DND-41 (cell line): ENCODE measurements around the gene CD4.

Experiments used
- EZH2 ChIP-seq: IDR thresholded peaks from 3 replicates; pipeline ENCODE4 v1.6.1; 2012; ENCODE audit warnings: borderline replicate concordance, low read depth, mild to moderate bottlenecking, moderate library complexity, low read length, inconsistent platforms; ENCODE audit not compliant: severe bottlenecking
- TF ChIP-seq, protein P1 (sequence below): IDR thresholded peaks from 2 replicates; pipeline ENCODE4 v1.5.1; 2012; ENCODE audit warnings: borderline replicate concordance, low read length, moderate library complexity, mild to moderate bottlenecking; ENCODE audit not compliant: poor library complexity, severe bottlenecking; ENCODE audit errors: extremely low read depth

DNA sequence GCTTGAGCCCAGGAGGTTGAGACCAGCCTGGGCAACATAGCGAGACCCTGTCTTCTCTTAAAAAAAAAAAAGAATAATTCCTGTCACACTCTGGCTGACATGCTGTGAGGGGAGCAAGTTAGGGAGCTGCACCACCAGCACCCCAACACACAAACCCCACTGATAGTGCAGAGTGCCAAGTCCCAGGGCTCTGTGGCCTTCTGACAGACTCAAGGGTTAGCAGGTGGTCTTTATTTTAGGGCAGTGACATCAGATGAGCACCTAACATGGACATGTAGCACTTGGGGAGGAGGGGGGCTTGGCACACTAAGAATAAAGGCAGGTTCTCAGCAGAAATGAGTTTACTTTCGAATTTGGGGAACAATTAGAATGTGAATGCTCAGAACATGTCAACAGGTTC, 69.5 kb downstream of the CD4 start:
- TF ChIP-seq, protein P1, sequence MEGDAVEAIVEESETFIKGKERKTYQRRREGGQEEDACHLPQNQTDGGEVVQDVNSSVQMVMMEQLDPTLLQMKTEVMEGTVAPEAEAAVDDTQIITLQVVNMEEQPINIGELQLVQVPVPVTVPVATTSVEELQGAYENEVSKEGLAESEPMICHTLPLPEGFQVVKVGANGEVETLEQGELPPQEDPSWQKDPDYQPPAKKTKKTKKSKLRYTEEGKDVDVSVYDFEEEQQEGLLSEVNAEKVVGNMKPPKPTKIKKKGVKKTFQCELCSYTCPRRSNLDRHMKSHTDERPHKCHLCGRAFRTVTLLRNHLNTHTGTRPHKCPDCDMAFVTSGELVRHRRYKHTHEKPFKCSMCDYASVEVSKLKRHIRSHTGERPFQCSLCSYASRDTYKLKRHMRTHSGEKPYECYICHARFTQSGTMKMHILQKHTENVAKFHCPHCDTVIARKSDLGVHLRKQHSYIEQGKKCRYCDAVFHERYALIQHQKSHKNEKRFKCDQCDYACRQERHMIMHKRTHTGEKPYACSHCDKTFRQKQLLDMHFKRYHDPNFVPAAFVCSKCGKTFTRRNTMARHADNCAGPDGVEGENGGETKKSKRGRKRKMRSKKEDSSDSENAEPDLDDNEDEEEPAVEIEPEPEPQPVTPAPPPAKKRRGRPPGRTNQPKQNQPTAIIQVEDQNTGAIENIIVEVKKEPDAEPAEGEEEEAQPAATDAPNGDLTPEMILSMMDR, result no peak
- no peak for TF ChIP-seq EZH2
